HG03378 (cell line): ENCODE results near the gene UBE2L6.
"Not testable (repeated sequence)": the region's sequence is repeated elsewhere in the genome, so short reads cannot be mapped to it uniquely, and the experiment has no call there.

ENCODE experiments used
- ATAC-seq: cut with Tn5 transposase; IDR thresholded peaks from one replicate; pipeline ENCODE4 v1.9.1; 2021; ENCODE audit warnings: mild to moderate bottlenecking, moderate library complexity; ENCODE audit not compliant: unreplicated experiment

UBE2L6 gene

GRCh38 chr11:57566905-57567514, 462 bp downstream of the UBE2L6 start:
- no peak for ATAC-seq

- ATAC-seq, result peak; percentile 78
Measured at GRCh38 chr11:57566005-57566904, 1.2 kb downstream of the UBE2L6 start.

- ATAC-seq, result no peak
Measured at GRCh38 chr11:57562596-57562995, 4.9 kb downstream of the UBE2L6 start.

DNA sequence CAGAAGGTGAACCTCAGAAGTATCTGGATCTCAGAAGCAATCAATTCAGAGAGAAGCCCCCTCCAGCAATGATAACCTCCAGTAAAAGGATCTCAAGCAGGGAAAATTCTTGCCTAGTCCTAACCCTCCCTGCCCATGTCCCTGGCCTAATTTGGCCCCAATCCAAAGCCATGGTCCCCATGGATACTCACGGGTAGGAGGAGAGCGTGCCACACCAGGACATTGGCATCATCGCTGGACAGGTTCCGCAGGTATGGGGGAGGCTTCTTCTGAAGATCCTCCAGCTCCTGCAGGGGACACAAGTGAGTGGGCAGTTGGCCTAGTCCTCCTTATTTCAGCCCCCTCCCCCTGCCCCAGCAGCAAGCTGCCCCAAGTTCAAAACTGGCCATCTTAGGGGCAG, 7.3 kb downstream of the UBE2L6 start:
- ATAC-seq, result no peak

- no peak for ATAC-seq
Measured at GRCh38 chr11:57556041-57556440, 11.4 kb downstream of the UBE2L6 start.

GRCh38 chr11:57555393-57555792, 12.1 kb downstream of the UBE2L6 start:
- no peak for ATAC-seq

- ATAC-seq, result no peak
Measured at GRCh38 chr11:57552479-57552878, 15.0 kb downstream of the UBE2L6 start.

GRCh38 chr11:57551941-57552340, 15.5 kb downstream of the UBE2L6 start:
- no peak for ATAC-seq

DNA sequence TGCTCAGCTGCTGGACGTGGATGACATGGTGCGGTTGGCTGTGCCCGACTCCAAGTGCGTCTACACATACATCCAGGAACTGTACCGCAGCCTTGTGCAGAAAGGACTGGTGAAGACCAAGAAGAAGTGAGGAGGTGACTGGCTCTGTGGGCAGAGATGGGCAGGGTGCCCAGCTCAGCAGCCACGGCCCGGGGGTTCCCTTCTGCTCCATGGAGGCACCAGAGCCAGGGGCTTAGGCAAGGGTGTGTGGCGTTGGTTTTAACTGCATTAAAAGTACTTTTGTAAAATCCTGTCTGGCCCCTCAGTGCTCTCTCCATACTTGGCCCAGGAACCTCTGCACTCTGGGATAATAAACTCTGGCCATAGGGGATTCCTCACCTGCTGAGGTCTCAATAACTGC, 17.5 kb downstream of the UBE2L6 start:
- ATAC-seq, result no peak

DNA sequence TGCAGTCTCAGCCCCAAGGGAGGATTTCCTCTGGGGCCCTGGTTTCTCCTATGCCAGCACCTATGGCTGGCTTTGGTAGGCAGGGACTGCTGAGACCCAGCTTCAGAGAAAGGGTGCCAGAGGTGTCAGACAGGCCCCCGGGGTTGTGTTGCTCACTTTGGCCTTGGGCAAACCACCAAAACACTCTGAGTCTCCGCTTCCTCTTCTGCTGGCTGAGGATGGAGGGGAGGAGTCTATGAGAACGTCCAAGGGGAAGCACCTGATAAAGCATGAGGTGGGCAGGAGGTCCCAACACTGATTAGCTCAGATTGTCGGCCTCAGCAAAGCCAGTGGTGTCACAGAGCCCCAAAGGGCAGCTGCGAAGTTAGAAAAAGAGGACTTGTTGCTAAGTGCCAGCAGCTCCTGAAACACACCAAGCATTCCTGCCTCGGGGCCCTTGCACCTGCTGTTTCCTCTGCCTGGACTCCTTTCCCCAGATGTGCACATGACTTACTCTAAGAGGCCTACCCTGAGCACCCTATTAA, 19.6 kb downstream of the UBE2L6 start:
- ATAC-seq, result peak; percentile 93

DNA sequence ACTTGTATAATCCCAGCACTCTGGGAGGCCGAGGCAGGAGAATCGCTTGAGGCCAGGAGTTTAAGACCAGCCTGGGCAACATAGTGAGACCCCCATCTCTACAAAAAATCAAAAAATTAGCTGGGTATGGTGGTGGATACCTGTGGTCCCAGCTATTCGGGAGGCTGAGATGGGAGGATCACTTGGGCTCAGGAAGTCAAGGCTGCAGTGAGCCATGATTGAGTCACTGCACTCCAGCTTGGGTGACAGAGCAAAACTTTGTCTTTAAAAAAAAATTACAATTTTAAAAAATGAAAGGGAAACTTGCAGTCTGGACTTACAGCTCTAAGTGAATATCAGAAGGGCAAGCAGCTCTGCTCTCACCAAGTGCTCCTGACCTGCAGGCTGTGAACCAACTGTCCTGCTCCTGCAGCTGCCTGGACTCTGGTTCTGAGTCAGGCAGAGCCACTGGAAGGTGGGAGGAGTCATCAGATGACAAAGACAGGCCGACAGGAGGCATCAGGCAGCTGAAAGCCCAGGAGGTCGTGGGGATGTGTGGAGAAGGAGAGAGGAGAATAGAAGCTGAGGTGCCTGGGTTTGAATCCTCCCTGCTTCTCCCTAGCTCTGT, 20.5 kb downstream of the UBE2L6 start:
- peak; percentile 69 for ATAC-seq

DNA sequence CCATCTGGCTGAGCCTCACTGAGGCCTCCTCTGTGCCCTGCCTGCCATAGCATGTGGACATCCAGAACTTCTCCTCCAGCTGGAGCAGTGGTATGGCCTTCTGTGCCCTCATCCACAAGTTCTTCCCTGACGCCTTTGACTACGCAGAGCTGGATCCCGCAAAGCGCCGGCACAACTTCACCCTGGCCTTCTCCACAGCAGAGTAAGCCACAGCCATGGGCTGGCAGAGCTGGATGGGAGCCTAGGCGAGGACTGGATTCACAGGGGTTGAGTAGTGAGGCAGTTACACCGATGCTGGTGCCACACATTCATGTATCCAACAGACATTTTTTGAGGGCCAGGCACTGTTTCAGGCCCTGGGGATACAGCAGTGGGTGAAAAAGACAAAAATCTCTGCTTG, 21.0 kb downstream of the UBE2L6 start:
- ATAC-seq, result no peak

DNA sequence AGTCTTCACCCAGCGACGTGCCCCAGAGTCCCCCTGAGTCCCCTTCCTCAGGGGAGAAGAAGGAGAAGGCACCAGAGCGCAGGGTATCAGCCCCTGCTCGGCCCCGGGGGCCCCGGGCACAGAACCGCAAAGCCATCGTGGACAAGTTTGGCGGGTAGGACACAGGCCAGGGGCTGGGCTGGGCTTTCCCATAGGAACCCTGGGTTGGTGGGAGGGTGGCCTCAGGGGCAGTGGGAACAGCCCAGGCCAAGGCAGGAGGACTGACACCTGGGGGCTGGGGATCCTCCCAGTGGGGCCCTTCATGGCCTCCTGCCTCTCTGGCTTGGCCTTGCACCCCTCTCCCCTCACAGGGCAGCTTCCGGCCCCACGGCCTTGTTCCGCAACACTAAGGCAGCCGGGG, 21.6 kb downstream of the UBE2L6 start:
- ATAC-seq, result no peak

GRCh38 chr11:57544566-57544965, 22.9 kb downstream of the UBE2L6 start:
- ATAC-seq, result no peak

DNA sequence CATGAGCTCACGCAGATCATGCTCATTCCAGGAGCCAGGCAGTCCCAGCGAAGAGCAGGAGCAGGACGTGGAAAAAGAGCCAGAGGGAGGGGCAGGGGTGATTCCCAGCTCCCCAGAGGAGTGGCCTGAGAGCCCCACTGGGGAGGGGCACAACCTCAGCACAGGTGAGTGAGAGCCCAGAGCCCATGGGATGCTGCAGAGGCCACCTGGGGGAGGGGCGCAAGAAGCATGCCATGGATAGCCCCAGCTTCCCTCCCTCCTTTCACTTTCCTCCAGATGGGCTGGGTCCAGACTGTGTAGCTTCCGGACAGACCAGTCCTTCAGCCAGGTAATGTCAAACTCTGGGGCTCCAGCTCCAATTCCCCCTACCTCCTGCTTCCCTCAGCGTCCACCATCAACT, 23.9 kb downstream of the UBE2L6 start:
- no peak for ATAC-seq

DNA sequence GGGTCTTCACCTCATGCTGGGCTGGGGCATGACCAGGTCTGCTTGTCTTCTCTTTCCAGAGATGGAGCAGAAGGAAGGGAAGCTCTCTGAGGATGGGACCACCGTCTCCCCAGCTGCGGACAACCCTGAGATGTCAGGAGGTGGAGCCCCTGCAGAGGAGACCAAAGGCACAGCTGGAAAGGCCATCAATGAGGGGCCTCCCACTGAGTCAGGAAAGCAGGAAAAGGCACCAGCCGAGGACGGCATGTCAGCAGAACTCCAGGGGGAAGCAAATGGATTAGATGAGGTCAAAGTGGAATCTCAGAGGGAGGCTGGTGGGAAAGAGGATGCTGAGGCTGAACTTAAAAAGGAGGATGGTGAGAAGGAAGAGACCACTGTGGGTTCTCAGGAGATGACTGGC, 24.9 kb downstream of the UBE2L6 start:
- no peak for ATAC-seq

GRCh38 chr11:57541169-57541568, 26.3 kb downstream of the UBE2L6 start:
- no peak for ATAC-seq

DNA sequence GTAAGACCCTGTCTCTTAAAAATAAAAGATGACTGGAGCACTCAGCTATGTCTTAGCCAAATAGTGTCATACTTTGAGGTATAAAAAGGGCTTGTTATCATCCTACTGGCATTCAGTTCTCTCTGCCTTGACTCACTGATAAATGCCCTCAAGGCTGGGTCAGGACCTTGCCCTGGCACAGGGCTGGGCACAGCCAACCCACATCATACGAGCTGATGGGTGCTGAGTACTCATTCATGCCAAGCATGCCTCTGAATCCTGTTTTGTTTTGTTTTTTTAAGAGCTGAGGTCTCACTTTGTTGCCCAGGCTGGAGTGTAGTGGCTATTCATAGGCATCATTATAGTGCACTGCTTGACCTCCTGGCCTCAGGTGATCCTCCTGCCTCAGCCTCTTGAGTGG, 28.1 kb downstream of the UBE2L6 start:
- no peak for ATAC-seq

DNA sequence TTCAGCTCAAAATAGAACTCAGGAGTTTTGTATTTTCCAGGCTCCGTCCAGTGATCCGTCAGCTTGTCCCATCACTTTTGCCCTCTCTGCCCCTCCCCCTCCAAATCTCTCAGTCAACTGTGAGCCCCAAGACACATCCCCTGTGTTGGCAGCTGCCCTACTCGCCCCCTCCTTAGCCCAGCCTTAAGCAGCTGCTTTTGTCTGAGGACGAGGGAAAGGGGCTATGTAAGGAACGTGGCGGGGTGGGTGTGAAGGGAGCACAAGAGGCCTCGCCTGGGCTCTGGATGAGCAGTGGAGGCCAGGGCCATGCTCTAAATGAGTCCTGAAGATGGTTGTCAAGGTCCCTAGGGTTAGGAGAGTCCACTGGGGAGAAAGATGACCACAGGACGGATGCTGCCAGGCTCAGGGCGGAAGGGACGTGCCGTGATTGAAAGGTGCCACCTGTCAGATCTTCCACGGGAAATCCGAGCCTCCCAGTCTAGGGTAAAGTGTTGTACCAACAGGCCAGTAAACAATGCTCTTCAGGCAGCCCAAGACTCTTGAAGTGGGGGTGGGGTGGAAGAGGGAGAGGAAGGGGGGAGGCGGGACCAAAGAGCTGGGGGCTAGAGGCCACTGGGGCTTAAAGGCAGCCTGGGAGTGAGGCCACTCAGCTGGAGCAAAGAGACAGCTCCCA, 30.4 kb downstream of the UBE2L6 start, which contains the start of gene SMTNL1:
Gene SMTNL1 (plus strand): TSS at position 649 of the 673 bp plus-strand sequence. CDS start 5,048 bp downstream, outside the sequence.
- ATAC-seq, result no peak

GRCh38 chr11:57534449-57534848, 33.0 kb downstream of the UBE2L6 start:
- ATAC-seq, result not testable (repeated sequence)
